ENCODE data around the gene IL1A.

The IL1A gene

DNA sequence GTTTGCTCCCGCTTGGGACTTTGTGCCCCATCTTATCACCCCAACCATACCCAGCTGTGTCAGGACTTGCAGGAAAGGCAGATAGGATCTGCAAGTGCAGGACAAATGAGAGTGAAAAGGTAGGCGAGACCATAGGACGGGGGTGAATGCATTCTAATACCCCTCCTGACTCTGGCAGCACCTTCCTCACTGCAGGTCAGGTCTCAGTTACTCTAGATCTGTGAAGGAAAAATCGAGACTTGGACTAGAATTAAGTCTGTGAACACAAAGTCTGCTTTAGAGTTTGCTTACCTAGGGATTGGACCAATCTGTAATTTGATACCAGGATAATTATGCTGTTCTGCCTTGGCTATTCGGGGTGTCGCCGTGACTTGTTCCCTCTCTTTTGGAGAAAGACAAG is 43.8 kb downstream of the IL1A start:
- Histone ChIP-seq H3K9me3 (no peaks in the 10 kb centered on the region), H3K4me3 (ENCODE audit: low read depth, low read length) (no peak overlapping the region), H3K27me3 (no peaks in the 10 kb centered on the region), H3K36me3 (peaks cover 7% of the 10 kb centered on the region; the same call in 1 of the 2 replicates), H3K4me1 (no peaks in the 10 kb centered on the region)
- TF ChIP-seq, protein P1, sequence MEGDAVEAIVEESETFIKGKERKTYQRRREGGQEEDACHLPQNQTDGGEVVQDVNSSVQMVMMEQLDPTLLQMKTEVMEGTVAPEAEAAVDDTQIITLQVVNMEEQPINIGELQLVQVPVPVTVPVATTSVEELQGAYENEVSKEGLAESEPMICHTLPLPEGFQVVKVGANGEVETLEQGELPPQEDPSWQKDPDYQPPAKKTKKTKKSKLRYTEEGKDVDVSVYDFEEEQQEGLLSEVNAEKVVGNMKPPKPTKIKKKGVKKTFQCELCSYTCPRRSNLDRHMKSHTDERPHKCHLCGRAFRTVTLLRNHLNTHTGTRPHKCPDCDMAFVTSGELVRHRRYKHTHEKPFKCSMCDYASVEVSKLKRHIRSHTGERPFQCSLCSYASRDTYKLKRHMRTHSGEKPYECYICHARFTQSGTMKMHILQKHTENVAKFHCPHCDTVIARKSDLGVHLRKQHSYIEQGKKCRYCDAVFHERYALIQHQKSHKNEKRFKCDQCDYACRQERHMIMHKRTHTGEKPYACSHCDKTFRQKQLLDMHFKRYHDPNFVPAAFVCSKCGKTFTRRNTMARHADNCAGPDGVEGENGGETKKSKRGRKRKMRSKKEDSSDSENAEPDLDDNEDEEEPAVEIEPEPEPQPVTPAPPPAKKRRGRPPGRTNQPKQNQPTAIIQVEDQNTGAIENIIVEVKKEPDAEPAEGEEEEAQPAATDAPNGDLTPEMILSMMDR (IDR thresholded peaks at IDR 0.05; ENCODE audit: low read depth, low read length), result no peak
- DNase-seq, result no peak

DNA sequence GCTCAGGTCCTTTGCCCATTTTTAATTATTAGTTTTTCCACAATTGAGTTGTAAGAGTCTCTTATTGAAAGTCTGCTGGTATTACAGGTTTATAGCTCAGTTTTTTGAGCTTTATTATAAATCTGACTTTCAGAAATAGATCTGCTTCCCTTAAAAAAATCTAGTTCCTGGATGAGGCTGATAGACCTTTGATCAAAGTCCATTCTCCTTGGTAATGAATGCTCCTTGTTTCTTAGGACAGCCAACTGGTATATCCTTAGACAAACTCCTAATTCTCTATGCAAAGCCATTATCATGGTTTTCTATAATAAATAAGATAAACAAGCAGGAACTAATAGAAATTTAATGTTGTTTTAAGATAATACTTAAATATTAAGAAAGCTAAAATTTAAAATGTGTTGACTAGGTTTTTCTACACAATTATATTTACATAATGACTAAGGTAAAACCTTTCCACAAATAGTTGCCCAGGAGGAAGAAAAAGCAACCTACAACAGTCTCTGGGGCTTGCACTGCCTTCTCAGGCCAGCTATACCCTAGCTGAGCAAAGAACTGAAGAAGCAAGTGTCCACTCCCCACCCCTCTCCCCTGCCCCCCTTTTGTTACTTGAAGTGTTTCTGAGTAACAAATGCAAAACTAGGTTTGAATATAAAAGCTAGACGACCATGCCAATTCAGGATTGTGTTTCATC is 46.6 kb downstream of the IL1A start:
- Histone ChIP-seq H3K4me1 (no peaks in the 10 kb centered on the region), H3K9me3 (no peaks in the 10 kb centered on the region), H3K4me3 (ENCODE audit: low read depth, low read length) (no peak overlapping the region), H3K27me3 (no peaks in the 10 kb centered on the region), H3K36me3 (peaks cover 4% of the 10 kb centered on the region; the same call in 1 of the 2 replicates)
- DNase-seq, result no peak
- TF ChIP-seq, protein P1 (IDR thresholded peaks at IDR 0.05; ENCODE audit: low read depth, low read length), result no peak

DNA sequence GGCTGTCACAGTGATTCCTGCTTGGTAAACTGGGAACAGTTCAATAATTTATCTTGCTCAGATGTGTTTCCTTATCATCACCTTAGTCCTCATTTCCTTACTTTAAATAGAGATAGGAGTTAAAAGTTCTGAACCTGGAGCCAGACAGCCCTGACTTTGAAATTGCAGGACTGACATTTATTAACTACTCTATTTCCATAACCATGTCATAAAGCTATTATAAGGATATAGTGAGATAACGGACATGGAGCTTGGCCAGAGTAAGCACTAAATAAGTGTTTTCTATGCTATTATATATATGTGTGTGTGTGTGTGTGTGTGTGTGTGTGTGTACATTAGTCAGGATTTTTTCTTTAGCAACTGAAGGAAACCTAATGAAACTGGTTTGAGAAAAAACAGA is 50.4 kb downstream of the IL1A start:
- no peak overlapping the region for H3K4me3 ChIP-seq (ENCODE audit: low read depth, low read length)
- DNase-seq, result no peak
- no peaks in the 10 kb centered on the region for H3K36me3 ChIP-seq
- H3K27me3 ChIP-seq, result no peaks in the 10 kb centered on the region
- TF ChIP-seq, protein P1 (IDR thresholded peaks at IDR 0.05; ENCODE audit: low read depth, low read length), result no peak
- no peaks in the 10 kb centered on the region for H3K9me3 ChIP-seq
- H3K4me1 ChIP-seq, result no peaks in the 10 kb centered on the region

DNA sequence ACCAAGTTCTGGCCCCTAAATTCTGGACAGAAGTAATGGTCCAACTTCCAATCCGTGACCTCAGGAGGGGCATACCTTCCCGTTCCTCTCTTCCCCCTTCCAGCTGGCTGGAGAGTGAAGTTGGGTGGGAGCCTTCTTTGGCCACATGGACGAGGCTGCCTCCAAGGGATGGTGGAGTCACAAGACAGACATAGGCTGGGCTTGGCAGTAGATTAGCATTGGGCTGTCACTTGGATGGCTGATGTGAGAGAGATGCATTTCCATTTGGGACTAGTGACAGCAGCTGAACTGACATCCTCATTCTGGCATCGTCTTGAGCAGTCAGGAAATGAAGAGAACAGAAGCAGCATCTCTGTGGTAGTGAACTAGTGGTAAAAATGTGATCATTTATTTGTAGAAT is 50.8 kb downstream of the IL1A start:
- Histone ChIP-seq H3K4me1 (no peaks in the 10 kb centered on the region), H3K4me3 (ENCODE audit: low read depth, low read length) (no peak overlapping the region), H3K27me3 (no peaks in the 10 kb centered on the region), H3K9me3 (no peaks in the 10 kb centered on the region), H3K36me3 (no peaks in the 10 kb centered on the region)
- DNase-seq, result no peak
- TF ChIP-seq, protein P1 (IDR thresholded peaks at IDR 0.05; ENCODE audit: low read depth, low read length), result no peak

DNA sequence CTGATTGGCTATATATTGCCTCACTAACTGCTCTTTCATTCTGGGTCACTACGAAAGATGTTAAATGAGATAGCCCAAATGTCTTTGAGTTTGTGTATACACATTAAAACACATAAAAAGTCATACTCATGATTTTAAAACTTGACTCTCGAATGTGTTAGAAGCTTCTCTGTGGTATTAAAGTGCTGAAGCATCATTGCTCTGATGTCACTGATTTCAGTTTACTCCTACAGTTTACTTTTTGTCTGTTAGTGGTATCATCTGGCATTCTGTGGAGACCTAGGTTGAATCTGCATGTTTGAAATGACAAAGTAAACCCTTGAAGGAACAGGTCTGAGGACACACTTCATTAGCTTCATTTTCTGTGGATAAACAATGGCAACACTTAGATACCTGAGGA is 52.8 kb downstream of the IL1A start:
- Histone ChIP-seq H3K4me3 (ENCODE audit: low read depth, low read length) (no peak overlapping the region), H3K27me3 (no peaks in the 10 kb centered on the region), H3K9me3 (no peaks in the 10 kb centered on the region), H3K4me1 (no peaks in the 10 kb centered on the region), H3K36me3 (no peaks in the 10 kb centered on the region)
- no peak for DNase-seq
- TF ChIP-seq, protein P1 (IDR thresholded peaks at IDR 0.05; ENCODE audit: low read depth, low read length), result no peak

DNA sequence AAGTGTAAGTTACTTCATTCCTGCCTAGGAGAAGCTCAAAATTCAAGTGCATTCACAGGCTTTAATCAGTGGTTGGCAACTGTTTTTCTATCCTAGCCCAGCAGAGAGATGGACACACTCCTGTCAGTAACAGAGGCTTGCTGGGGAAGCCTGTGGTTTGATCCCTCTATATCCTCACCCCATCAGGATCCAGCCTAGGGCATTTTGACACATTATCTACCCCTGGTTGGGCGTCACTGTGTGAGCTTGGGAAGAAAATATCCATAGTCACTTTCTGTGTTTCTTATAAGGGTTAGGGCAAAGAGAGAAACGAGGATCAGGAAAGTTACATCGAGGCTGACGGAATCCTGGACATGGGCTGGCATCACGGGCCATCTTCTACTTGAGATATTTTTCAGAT is 53.5 kb downstream of the IL1A start:
- TF ChIP-seq, protein P1 (IDR thresholded peaks at IDR 0.05; ENCODE audit: low read depth, low read length), result no peak
- H3K36me3 ChIP-seq, result no peaks in the 10 kb centered on the region
- no peak overlapping the region for H3K4me3 ChIP-seq (ENCODE audit: low read depth, low read length)
- DNase-seq, result no peak
- no peaks in the 10 kb centered on the region for H3K27me3 ChIP-seq
- H3K9me3 ChIP-seq, result no peaks in the 10 kb centered on the region
- no peaks in the 10 kb centered on the region for H3K4me1 ChIP-seq

All from BE2C (cell line).